ENCODE data around the gene ZNF189. TPM values are rescaled to one million over a fixed set of nuclear protein-coding genes. Genes with fewer than 3 reads are reported as not detected.
A peak's percentile ranks its signal among the peaks of the same experiment; 100 is the strongest.

Gene ZNF189
- total RNA-seq, 3 donors from 2014 or later, result 13.1 to 27.9 (median 17.7) TPM

DNA sequence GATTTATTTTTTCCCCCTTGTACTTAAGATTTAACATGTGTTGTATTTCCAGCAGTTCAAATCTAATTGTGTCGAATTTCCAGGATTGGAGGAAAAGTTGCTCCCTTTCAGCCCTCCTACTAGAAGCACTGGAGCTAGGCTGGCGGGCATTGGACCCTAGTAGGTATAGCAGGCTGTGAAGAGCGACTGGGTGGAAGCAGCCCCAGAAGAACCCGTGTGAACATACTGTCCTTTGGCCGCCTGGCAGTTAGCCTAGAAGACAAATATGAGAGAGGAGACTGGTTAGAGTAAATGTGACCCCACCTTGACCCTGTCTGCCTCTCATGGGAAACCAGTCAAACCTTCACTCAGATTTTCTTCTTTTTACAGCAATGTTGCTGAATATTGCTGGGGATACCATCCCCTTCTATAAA lies 23.0 kb downstream of the ZNF189 start:
- DNase-seq (peak in 1 of 3 donors; percentile 71), ATAC-seq (peak; percentile 76)
- H3K9me3 ChIP-seq, result peaks cover 3% of the 10 kb centered on the region
- no peaks in the 10 kb centered on the region for H3K36me3 ChIP-seq (ENCODE audit: low read depth)
- intact Hi-C loops (cut with DNase I, micrococcal nuclease), result no loop called here
- TF ChIP-seq, protein P1, sequence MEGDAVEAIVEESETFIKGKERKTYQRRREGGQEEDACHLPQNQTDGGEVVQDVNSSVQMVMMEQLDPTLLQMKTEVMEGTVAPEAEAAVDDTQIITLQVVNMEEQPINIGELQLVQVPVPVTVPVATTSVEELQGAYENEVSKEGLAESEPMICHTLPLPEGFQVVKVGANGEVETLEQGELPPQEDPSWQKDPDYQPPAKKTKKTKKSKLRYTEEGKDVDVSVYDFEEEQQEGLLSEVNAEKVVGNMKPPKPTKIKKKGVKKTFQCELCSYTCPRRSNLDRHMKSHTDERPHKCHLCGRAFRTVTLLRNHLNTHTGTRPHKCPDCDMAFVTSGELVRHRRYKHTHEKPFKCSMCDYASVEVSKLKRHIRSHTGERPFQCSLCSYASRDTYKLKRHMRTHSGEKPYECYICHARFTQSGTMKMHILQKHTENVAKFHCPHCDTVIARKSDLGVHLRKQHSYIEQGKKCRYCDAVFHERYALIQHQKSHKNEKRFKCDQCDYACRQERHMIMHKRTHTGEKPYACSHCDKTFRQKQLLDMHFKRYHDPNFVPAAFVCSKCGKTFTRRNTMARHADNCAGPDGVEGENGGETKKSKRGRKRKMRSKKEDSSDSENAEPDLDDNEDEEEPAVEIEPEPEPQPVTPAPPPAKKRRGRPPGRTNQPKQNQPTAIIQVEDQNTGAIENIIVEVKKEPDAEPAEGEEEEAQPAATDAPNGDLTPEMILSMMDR (IDR thresholded peaks at IDR 0.05), result no peak
- no peak overlapping the region for H3K4me3 ChIP-seq
- H3K4me1 ChIP-seq (ENCODE audit: low read depth), result no peaks in the 10 kb centered on the region

DNA sequence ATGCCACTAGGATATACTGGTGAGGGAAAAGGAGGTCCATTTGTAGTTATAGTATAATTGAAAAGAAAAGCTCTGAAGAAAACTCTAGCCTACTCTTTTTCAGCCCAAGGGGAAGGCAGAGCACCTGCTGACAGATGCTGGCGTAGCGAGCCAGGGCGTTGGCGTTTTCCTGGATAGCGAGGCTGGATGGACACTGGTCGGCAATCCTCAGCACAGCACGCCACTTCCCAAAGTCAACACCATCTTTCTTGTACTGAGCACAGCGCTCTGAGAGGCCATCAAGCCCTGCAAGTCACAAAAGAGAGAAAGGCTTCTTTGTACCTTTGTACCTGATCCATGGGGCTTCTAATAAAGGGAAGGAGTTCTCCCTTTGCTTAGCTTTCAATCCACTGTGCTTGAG lies 28.7 kb downstream of the ZNF189 start:
- intact Hi-C loops (cut with DNase I, micrococcal nuclease), result no loop called here
- Histone ChIP-seq H3K9me3 (no peaks in the 10 kb centered on the region), H3K36me3 (ENCODE audit: low read depth) (no peaks in the 10 kb centered on the region), H3K4me1 (ENCODE audit: low read depth) (no peaks in the 10 kb centered on the region), H3K4me3 (no peak overlapping the region)
- DNase-seq, result no peak
- no peak for ATAC-seq
- TF ChIP-seq, protein P1 (IDR thresholded peaks at IDR 0.05), result no peak

DNA sequence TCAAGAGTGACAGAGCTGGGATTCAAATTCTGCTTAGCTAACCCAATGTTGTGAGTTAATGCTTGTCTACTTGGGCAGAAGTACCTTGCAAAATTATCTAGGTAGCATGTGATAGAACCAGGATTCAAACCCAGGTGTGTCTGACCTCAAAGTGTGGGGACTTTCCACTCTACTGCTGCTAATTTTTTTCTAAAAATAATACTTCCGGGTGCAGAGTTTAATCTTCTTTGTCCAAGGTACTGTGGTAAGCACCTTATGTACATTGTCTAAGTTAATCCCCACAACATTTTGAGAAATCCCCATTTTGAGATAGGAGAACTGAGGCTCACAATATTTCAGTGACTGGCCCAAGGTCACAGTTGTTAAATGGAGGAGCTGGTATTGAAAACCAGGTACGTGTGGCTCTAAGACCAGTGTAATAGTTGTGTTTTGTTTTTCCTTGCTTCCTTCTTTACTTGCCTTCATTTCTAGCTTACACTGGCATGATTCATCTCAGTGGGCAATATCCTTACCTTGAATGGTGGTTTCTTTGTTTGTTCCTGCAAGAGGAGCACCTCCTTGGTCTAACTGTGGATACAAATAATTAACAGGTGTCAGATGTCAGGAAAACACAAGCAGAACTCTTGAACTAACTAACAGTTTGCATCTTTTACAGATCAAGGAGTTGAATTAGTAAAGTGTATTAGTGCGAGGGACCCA lies 29.5 kb downstream of the ZNF189 start:
- TF ChIP-seq, protein P1 (IDR thresholded peaks at IDR 0.05), result no peak
- intact Hi-C loops (cut with DNase I, micrococcal nuclease), result no loop called here
- DNase-seq, result no peak
- peak; percentile 80 for ATAC-seq
- Histone ChIP-seq H3K36me3 (ENCODE audit: low read depth) (no peaks in the 10 kb centered on the region), H3K9me3 (no peaks in the 10 kb centered on the region), H3K4me1 (ENCODE audit: low read depth) (no peaks in the 10 kb centered on the region), H3K4me3 (no peak overlapping the region)

DNA sequence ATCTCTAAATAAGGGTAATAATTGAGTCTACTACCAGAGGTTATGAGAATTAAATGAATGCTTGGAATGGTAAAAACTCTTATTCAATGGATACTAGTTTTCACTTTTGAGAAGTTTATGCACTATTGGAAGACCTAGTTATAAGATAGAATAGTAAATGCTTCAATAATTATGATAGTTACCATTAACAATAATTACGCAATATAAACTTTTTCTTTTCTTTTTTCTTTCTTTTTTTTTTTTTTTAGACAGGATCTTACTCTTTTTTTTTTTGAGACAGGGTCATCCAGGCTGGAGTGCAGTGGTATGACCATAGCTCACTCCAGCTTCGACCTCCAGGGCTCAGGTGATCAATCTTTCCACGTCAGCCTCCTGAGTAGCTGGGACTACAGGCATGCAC lies 30.3 kb downstream of the ZNF189 start:
- TF ChIP-seq, protein P1 (IDR thresholded peaks at IDR 0.05), result no peak
- H3K9me3 ChIP-seq, result no peaks in the 10 kb centered on the region
- ATAC-seq (no peak), DNase-seq (no peak)
- H3K36me3 ChIP-seq (ENCODE audit: low read depth), result no peaks in the 10 kb centered on the region
- intact Hi-C loops (cut with DNase I, micrococcal nuclease), result no loop called here
- no peak overlapping the region for H3K4me3 ChIP-seq
- H3K4me1 ChIP-seq (ENCODE audit: low read depth), result no peaks in the 10 kb centered on the region

DNA sequence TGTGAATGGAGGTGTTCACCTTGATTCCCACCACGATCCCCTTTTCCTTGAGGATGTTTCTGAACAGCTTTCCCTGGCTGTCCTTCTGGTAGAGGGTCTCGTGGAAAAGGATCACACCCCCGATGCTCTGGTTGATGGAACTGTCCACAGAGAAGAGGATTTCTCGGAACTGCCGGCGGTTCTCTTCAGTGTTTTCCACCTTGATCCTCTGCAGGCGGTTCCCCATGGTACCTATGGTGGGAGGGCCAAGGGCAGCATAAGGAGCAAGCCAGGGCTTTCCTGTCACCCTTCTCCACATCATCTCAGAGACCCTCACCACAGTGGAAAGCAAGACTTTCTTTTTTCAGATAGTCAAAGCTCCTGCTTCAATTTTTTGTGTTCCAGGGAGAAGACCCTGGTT lies 31.1 kb downstream of the ZNF189 start:
- Histone ChIP-seq H3K9me3 (no peaks in the 10 kb centered on the region), H3K4me1 (ENCODE audit: low read depth) (no peaks in the 10 kb centered on the region), H3K36me3 (ENCODE audit: low read depth) (no peaks in the 10 kb centered on the region), H3K4me3 (no peak overlapping the region)
- TF ChIP-seq, protein P1 (IDR thresholded peaks at IDR 0.05), result no peak
- no peak for ATAC-seq
- intact Hi-C loops (cut with DNase I, micrococcal nuclease), result no loop called here
- DNase-seq, result no peak

Data from mucosa of descending colon (tissue), 3 donors.